ENCODE data around the gene METTL25B.

DNA sequence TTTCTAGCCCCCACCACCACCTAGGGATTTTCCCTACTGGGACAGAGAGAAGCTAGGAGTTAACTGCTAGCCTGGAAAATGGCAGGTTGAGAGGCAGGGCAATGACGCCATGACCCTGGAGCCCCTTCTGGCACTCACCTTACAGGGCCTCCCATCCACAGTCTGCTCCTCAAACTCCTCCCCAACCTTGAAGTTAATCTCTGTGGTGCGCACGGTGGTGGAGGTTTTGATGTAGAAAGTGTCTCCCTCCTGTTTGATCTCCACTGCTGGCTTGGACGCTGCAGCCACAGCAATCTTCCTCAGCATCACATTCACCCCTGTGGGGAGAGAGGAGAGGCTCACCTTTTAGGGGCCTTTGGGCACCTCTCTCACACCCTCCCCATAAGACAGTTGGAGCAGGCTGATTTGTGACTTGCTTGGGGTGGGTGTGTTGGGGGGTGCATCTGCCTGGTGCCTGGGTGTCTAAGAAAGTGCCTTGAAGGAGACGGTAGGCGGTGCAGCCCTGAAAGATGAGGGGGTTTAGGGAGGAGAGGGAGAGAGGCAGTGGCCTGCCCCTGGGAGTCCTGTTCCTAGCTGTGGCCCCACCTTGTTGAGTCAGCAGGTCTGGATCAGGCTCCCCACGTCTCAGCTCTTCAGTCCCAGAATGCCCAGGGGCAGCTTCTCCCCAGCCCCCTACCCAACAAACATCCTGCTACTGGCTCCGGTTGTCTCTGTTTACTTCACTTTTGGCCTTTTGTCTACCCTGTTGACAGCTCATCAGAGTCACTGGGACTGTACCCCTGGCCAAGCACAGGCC, 27.3 kb upstream of the METTL25B start:
- TF ChIP-seq, protein P1, sequence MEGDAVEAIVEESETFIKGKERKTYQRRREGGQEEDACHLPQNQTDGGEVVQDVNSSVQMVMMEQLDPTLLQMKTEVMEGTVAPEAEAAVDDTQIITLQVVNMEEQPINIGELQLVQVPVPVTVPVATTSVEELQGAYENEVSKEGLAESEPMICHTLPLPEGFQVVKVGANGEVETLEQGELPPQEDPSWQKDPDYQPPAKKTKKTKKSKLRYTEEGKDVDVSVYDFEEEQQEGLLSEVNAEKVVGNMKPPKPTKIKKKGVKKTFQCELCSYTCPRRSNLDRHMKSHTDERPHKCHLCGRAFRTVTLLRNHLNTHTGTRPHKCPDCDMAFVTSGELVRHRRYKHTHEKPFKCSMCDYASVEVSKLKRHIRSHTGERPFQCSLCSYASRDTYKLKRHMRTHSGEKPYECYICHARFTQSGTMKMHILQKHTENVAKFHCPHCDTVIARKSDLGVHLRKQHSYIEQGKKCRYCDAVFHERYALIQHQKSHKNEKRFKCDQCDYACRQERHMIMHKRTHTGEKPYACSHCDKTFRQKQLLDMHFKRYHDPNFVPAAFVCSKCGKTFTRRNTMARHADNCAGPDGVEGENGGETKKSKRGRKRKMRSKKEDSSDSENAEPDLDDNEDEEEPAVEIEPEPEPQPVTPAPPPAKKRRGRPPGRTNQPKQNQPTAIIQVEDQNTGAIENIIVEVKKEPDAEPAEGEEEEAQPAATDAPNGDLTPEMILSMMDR (IDR thresholded peaks at IDR 0.05; ENCODE audit: low read depth, low read length), result no peak
- TF ChIP-seq EZH2phosphoT487 (IDR thresholded peaks at IDR 0.05; ENCODE audit: low read depth), result no peak
